Mucosa of descending colon (tissue), 3 donors: ENCODE measurements around the gene GPC4. TPM values are rescaled to one million over a fixed set of nuclear protein-coding genes. Genes with fewer than 3 reads are reported as not detected.

Experiments used
- ATAC-seq: fragments of 200-7000 bp; cut with Tn5 transposase; one replicate; pipeline ENCODE4 v1.9.1; 2020; ENCODE audit warnings: mild to moderate bottlenecking, moderate library complexity
- DNase-seq, 3 donors: peaks; one replicate each; pipeline ENCODE4 v3.0.0-alpha.2; 2020
- H3K36me3 ChIP-seq: fragments of 200-600 bp; one replicate; pipeline ENCODE4 v1.8.0; 2021; ENCODE audit warnings: low read depth, mild to moderate bottlenecking
- H3K4me1 ChIP-seq: fragments of 200-600 bp; one replicate; pipeline ENCODE4 v1.8.0; 2021; ENCODE audit warnings: low read depth, mild to moderate bottlenecking
- H3K4me3 ChIP-seq: fragments of 200-600 bp; one replicate; pipeline ENCODE4 v1.8.0; 2021; ENCODE audit warnings: mild to moderate bottlenecking
- H3K9me3 ChIP-seq: fragments of 200-600 bp; one replicate; pipeline ENCODE4 v1.8.0; 2021; ENCODE audit warnings: mild to moderate bottlenecking
- intact Hi-C, 2 donors: fragments of 100-400 bp; cut with DNase I in 1 of 2; cut with micrococcal nuclease in 1 of 2; formaldehyde crosslinking; loops; one replicate each; pipeline versions ENCODE4 v1.11.0 to v1.11.1; 2022; cut with DNase I, micrococcal nuclease
- total RNA-seq, 3 donors: library from RNA; stranded (reverse); fragmentation: NEBNext Ultra II Directional in 2 of 3; extraction: Animal tissue kit (Norgen Biotek cat#: 25700) in 2 of 3; gene quantifications; one replicate each; pipeline versions ENCODE4 v1.2.1 to v1.2.4, GENCODE V29; 2021 to 2023
- TF ChIP-seq, protein P1 (sequence below): fragments of 200-600 bp; IDR thresholded peaks from one replicate; pipeline ENCODE4 v1.8.0; 2022; ENCODE audit warnings: antibody characterized with exemption, mild to moderate bottlenecking
- donor health status: DM: no; HTN: no; CAD: no; lungs with moderate emphysema.
- donor health status: DM: no; HTN: no; CAD: no.
- donor health status: DM: no; HTN: yes; CAD: no.

GPC4 gene
- total RNA-seq, 3 donors from 2014 or later = 12.7 to 33.5 (median 18.4) TPM

GRCh38 chrX:133250184-133251100 lies 164.8 kb downstream of the GPC4 start:
- Histone ChIP-seq H3K4me1 (no peaks in the 10 kb centered on the region), H3K4me3 (no peak overlapping the region), H3K36me3 (no peaks in the 10 kb centered on the region), H3K9me3 (peaks cover 6% of the 10 kb centered on the region)
- TF ChIP-seq, protein P1, sequence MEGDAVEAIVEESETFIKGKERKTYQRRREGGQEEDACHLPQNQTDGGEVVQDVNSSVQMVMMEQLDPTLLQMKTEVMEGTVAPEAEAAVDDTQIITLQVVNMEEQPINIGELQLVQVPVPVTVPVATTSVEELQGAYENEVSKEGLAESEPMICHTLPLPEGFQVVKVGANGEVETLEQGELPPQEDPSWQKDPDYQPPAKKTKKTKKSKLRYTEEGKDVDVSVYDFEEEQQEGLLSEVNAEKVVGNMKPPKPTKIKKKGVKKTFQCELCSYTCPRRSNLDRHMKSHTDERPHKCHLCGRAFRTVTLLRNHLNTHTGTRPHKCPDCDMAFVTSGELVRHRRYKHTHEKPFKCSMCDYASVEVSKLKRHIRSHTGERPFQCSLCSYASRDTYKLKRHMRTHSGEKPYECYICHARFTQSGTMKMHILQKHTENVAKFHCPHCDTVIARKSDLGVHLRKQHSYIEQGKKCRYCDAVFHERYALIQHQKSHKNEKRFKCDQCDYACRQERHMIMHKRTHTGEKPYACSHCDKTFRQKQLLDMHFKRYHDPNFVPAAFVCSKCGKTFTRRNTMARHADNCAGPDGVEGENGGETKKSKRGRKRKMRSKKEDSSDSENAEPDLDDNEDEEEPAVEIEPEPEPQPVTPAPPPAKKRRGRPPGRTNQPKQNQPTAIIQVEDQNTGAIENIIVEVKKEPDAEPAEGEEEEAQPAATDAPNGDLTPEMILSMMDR = no peak
- DNase-seq = no peak
- intact Hi-C loops = no loop called here
- ATAC-seq = no peak

Other genes starting within 250 kb of the GPC4 start
- gene TFDP3, start 197.1 kb downstream of the GPC4 start, total RNA-seq = not detected